HG03571 (cell line): ENCODE measurements around the gene YPEL3.

ENCODE experiments used
- ATAC-seq: cut with Tn5 transposase; IDR thresholded peaks from one replicate; pipeline ENCODE4 v1.9.1; 2021; ENCODE audit not compliant: unreplicated experiment

Gene YPEL3

GRCh38 chr16:30052671-30053372, 43.2 kb downstream of the YPEL3 start:
- ATAC-seq: peak; percentile 56

- no peak for ATAC-seq
These were observed 44.5 kb downstream of the YPEL3 start for GRCh38 chr16:30051518-30051917.

GRCh38 chr16:30049871-30050270, 46.1 kb downstream of the YPEL3 start:
- no peak for ATAC-seq

- ATAC-seq: no peak
These were observed 49.4 kb downstream of the YPEL3 start for GRCh38 chr16:30046588-30046987.

- no peak for ATAC-seq
These were observed 49.8 kb downstream of the YPEL3 start for GRCh38 chr16:30046178-30046577.
